A549 (cell line): ENCODE data around the gene PHOX2A.

Experiments
- CHD4 ChIP-seq: fragments of 200-600 bp; sonication (generic); IDR thresholded peaks from 2 replicates; pipeline ENCODE4 v1.6.1; 2016; ENCODE audit warnings: antibody characterized with exemption, mild to moderate bottlenecking, borderline replicate concordance
- ESRRA ChIP-seq: fragments of 150-350 bp; IDR thresholded peaks from 2 replicates; pipeline ENCODE4 v1.6.1; 2014; ENCODE audit warnings: mild to moderate bottlenecking, low read length, borderline replicate concordance
- RCOR1 ChIP-seq: fragments of 150-350 bp; IDR thresholded peaks from 2 replicates; pipeline ENCODE4 v1.6.1; 2014; ENCODE audit warnings: antibody characterized with exemption, low read length, low read depth
- TF ChIP-seq, protein P1 (sequence below): fragments of >200 bp; sonication (Bioruptor Twin); formaldehyde crosslinking; IDR thresholded peaks from 3 replicates; pipeline ENCODE4 v1.5.1; 2016

DNA sequence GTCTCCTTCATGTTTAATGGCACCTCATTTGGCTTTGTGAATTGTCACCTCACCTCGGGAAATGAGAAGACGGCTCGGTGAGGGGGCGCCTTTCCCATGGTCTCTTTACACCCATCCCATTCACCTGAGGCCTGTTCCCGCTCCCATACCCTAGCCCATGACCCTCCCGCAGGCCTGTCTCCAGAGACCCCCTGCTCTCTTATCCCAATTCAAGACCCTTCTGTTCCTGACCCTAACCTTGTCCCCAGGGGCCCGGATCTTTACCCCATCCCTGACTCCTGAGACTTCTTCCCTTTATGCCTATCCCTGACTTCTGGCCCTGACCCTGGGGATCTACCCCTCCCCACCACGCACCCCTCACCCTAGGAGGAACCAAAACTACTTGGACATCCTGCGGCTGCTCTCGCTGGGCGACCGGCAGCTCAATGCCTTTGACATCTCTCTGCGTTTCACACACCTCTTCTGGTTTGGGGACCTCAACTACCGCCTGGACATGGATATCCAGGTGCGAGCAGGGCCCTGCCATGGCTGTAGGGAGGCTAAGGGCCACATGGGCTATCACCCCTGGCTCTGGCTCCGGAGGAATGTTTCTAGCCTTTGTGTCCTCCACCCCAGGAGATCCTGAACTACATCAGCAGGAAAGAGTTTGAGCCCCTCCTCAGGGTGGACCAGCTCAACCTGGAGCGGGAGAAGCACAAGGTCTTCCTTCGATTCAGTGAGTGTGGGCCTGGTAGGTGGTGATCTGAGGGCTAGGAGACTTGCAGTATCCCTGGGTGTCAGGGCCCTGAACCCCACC, 11.5 kb downstream of the PHOX2A start:
- TF ChIP-seq, protein P1, sequence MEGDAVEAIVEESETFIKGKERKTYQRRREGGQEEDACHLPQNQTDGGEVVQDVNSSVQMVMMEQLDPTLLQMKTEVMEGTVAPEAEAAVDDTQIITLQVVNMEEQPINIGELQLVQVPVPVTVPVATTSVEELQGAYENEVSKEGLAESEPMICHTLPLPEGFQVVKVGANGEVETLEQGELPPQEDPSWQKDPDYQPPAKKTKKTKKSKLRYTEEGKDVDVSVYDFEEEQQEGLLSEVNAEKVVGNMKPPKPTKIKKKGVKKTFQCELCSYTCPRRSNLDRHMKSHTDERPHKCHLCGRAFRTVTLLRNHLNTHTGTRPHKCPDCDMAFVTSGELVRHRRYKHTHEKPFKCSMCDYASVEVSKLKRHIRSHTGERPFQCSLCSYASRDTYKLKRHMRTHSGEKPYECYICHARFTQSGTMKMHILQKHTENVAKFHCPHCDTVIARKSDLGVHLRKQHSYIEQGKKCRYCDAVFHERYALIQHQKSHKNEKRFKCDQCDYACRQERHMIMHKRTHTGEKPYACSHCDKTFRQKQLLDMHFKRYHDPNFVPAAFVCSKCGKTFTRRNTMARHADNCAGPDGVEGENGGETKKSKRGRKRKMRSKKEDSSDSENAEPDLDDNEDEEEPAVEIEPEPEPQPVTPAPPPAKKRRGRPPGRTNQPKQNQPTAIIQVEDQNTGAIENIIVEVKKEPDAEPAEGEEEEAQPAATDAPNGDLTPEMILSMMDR, result no peak
- TF ChIP-seq CHD4 (no peak), ESRRA (no peak), RCOR1 (no peak)
